SU-DHL-6 (cell line): ENCODE measurements around the gene MAP2.

Source experiments
- CTCF ChIP-seq: fragments of 200-600 bp; sonication (generic); IDR thresholded peaks from one replicate; pipeline ENCODE4 v1.5.1; 2017; ENCODE audit warnings: antibody characterized with exemption, mild to moderate bottlenecking, low read length, moderate library complexity; ENCODE audit not compliant: insufficient read depth, poor library complexity, severe bottlenecking
- EZH2phosphoT487 ChIP-seq: fragments of 200-600 bp; sonication (generic), shearing (Covaris generic); conservative IDR thresholded peaks from 2 replicates; pipeline ENCODE4 v1.6.1; 2018; ENCODE audit warnings: mild to moderate bottlenecking, antibody characterized with exemption, low read length, moderate library complexity, mixed read lengths

- peak; percentile 29 for TF ChIP-seq CTCF
- no peak for TF ChIP-seq EZH2phosphoT487
These were observed at the start of gene MAP2 for GRCh38 chr2:209423562-209424198.
